ENCODE measurements around the gene GLRX5. TPM values are rescaled to one million over a fixed set of nuclear protein-coding genes. Genes with fewer than 3 reads are reported as not detected.

Gene GLRX5
- polyA plus RNA-seq, 3 donors, result 72.3 to 83.8 (median 81.1) TPM

Other genes starting within 250 kb of the GLRX5 start
- gene CLMN, start 215.1 kb upstream of the GLRX5 start, polyA plus RNA-seq (ENCODE audit: insufficient read length in 3 of 3), result 10 to 100 TPM; 20.9 to 24.0 (median 22.8) TPM
- gene SYNE3, start 18.4 kb upstream of the GLRX5 start, polyA plus RNA-seq (ENCODE audit: insufficient read length in 3 of 3), result 1 to 10 TPM; 1.6 to 2.2 (median 1.9) TPM
- gene TCL1B, start 151.4 kb downstream of the GLRX5 start, polyA plus RNA-seq (ENCODE audit: insufficient read length in 3 of 3), result under 1 TPM; 0.17 to 0.35 (median 0.28) TPM
- gene TCL1A, start 179.1 kb downstream of the GLRX5 start, polyA plus RNA-seq (ENCODE audit: insufficient read length in 3 of 3), result 1 to 10 TPM in 1 of 3 donors, under 1 TPM in 2; 0.85 to 2.2 (median 0.86) TPM

Measured in right renal cortex interstitium (tissue), 3 donors.